ENCODE measurements around the gene NUP205.

DNA sequence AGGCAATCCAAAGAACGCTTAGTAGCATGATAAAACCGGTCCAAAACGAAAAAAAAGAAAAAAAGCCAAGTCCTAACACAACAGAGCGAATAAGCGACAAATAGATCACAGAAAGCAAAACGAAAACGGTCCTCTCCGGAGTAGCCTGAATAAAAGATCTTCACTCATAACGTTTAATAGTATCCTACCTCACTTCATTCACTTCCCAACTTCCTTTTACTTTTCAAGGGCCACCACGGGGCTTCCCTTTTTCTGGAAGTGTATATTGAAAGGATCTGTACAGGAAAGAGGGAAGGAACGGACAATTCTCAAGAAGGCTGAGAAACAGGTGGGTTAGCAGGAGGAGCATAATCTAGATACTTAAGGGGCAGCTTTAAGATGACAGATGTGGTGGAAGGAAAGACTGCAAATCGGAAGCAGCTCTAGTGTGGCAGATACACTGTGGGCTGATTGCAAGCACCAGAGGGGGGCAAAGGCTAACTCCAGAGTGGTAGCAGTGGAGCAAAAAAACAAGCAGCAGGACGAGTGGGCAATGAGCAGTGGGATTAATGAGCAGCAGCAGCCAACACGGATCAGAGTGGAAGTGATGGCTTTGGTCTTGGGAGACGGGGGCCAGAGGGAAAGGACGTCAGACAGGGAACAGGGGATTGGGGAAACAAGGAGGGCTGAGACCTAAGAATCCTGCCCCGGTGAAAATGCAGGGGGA is 48.7 kb upstream of the NUP205 start:
- TF ChIP-seq ZNF274 (IDR thresholded peaks at IDR 0.05; ENCODE audit: low read depth, low read length) (no peak), YY1 (IDR thresholded peaks at IDR 0.05; ENCODE audit: insufficient read depth, insufficient read length) (no peak)
